ENCODE measurements around the gene C1QTNF1. TPM values are rescaled to one million over a fixed set of nuclear protein-coding genes. Genes with fewer than 3 reads are reported as not detected.

C1QTNF1 gene
- total RNA-seq, 2 donors from 2014 or later, result 10.4 to 12.1 TPM

DNA sequence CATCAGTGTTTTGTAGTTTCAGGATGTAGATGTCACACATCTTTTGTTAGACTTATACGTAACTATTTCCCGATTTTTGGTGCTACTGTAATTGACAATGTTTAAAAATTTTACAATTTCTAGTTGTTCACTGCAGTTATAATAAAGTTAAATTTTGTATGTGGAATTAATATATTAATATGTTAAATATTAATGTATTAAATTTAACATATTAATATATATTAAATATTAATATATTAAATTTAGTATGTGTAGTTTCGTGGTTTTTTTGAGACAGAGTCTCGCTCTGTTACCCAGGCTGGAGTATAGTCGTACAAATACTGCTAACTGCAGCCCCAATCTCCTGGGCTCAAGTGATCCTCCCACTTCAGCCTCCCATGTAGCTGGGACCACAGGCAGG, 38.6 kb upstream of the C1QTNF1 start:
- Histone ChIP-seq H3K27ac (peak overlapping the region; percentile 59), H3K9ac (ENCODE audit: low read depth in 2 of 2, low read length in 2 of 2) (no peak overlapping the region), H3K4me1 (no peaks in the 10 kb centered on the region), H3K36me3 (no peaks in the 10 kb centered on the region), H3K9me3 (no peaks in the 10 kb centered on the region), H3K4me3 (no peak overlapping the region), H3K27me3 (no peaks in the 10 kb centered on the region)
- TF ChIP-seq, protein P1, sequence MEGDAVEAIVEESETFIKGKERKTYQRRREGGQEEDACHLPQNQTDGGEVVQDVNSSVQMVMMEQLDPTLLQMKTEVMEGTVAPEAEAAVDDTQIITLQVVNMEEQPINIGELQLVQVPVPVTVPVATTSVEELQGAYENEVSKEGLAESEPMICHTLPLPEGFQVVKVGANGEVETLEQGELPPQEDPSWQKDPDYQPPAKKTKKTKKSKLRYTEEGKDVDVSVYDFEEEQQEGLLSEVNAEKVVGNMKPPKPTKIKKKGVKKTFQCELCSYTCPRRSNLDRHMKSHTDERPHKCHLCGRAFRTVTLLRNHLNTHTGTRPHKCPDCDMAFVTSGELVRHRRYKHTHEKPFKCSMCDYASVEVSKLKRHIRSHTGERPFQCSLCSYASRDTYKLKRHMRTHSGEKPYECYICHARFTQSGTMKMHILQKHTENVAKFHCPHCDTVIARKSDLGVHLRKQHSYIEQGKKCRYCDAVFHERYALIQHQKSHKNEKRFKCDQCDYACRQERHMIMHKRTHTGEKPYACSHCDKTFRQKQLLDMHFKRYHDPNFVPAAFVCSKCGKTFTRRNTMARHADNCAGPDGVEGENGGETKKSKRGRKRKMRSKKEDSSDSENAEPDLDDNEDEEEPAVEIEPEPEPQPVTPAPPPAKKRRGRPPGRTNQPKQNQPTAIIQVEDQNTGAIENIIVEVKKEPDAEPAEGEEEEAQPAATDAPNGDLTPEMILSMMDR (IDR thresholded peaks at IDR 0.05), result no peak
- no peak for DNase-seq
- intact Hi-C loops (cut with DNase I), result no loop called here

DNA sequence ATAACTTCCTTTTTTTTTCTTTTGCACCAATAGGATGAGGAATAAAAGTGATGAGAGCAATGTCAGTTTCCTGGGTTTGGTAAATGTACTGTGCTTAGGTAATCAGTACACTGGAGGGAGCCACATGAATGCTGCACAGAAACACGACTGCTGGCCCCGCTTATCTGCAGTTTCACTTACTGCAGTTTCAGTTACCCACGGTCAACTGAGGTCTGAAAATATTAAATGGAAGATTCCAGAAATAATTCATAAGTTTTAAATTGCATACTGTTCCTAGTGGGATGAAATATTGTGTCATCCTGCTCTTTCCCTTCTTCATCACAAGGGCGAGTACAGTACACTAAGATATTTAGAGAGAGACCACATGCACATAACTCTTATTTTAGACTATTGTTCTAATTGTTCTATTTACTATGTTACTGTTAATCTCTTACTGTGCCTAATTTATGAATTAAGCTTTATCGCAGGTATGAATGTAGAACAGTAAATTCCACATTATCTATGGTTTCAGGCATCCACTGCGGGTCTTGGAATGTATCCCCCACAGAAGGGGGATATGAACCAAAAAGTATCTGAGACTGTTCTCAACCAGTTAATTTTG, 37.8 kb upstream of the C1QTNF1 start:
- peak overlapping the region; percentile 59 for H3K27ac ChIP-seq
- intact Hi-C loops (cut with DNase I), result no loop called here
- no peaks in the 10 kb centered on the region for H3K4me1 ChIP-seq
- peak; percentile 53 for DNase-seq
- peak overlapping the region in 1 of 2 donors; percentile 73 for H3K9ac ChIP-seq (ENCODE audit: low read depth in 2 of 2, low read length in 2 of 2)
- no peaks in the 10 kb centered on the region for H3K27me3 ChIP-seq
- H3K36me3 ChIP-seq, result peaks cover under 1% of the 10 kb centered on the region
- TF ChIP-seq, protein P1 (IDR thresholded peaks at IDR 0.05), result no peak
- no peaks in the 10 kb centered on the region for H3K9me3 ChIP-seq
- no peak overlapping the region for H3K4me3 ChIP-seq

DNA sequence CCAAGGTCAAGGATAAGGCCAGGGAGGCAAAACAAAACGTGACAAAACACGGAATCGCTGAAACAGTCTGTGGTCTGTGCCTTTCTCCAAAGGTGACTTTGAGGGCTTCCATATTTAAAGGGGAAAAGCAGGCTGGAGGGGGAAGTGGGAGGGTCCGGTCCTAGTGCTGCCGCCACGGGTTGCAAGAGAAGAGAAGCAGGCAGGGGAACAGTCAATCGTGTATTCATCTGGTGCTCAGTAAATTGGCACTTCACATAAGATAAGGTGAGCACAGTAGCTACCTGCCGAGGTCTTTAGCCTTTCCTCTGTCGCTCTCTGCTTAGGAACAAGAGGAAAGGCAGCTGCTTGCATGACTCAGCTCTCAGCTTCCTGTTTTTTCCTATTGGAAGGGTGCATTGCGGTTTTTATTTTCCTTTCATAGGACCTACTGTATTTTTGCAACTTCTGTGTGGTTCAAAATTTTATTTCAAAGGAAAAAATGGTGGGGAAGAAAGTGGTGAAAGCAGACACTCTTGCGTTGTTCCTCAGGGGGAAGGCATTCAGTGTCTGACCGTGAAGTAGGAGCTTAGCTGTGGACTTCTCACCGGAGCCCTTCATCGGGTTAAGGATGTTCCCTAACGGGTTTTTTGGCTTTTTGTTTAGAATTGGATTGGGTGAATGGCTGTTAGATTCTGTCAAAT, 37.2 kb upstream of the C1QTNF1 start:
- peaks cover 7% of the 10 kb centered on the region for H3K36me3 ChIP-seq
- peak overlapping the region; percentile 59 for H3K27ac ChIP-seq
- H3K9me3 ChIP-seq, result no peaks in the 10 kb centered on the region
- H3K4me3 ChIP-seq, result no peak overlapping the region
- H3K27me3 ChIP-seq, result no peaks in the 10 kb centered on the region
- TF ChIP-seq, protein P1 (IDR thresholded peaks at IDR 0.05), result no peak
- no peaks in the 10 kb centered on the region for H3K4me1 ChIP-seq
- intact Hi-C loops (cut with DNase I), result no loop called here
- peak; percentile 58 for DNase-seq
- H3K9ac ChIP-seq (ENCODE audit: low read depth in 2 of 2, low read length in 2 of 2), result peak overlapping the region in 1 of 2 donors; percentile 73

DNA sequence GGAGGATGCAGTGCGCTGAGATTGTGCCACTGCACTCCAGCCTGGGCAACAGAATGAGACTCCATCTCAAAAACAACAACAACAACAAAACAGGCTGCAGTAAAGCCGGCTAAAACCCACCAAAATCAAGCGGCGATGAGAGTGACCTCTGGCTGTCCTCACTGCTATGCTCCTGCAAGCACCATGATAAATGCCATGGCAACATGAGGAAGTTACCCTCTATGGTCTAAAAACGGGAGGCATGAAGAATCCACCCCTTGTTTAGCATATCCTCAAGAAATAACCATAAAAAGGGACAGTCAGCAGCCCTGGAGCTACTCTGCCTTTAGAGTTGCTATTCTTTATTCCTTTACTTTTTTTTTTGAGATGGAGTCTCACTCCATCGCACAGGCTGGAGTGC, 35.8 kb upstream of the C1QTNF1 start:
- H3K4me3 ChIP-seq, result no peak overlapping the region
- peaks cover 8% of the 10 kb centered on the region for H3K36me3 ChIP-seq
- H3K27ac ChIP-seq, result no peak overlapping the region
- no peaks in the 10 kb centered on the region for H3K4me1 ChIP-seq
- TF ChIP-seq, protein P1 (IDR thresholded peaks at IDR 0.05), result no peak
- no peaks in the 10 kb centered on the region for H3K9me3 ChIP-seq
- intact Hi-C loops (cut with DNase I), result no loop called here
- no peak for DNase-seq
- no peaks in the 10 kb centered on the region for H3K27me3 ChIP-seq
- no peak overlapping the region for H3K9ac ChIP-seq (ENCODE audit: low read depth in 2 of 2, low read length in 2 of 2)

DNA sequence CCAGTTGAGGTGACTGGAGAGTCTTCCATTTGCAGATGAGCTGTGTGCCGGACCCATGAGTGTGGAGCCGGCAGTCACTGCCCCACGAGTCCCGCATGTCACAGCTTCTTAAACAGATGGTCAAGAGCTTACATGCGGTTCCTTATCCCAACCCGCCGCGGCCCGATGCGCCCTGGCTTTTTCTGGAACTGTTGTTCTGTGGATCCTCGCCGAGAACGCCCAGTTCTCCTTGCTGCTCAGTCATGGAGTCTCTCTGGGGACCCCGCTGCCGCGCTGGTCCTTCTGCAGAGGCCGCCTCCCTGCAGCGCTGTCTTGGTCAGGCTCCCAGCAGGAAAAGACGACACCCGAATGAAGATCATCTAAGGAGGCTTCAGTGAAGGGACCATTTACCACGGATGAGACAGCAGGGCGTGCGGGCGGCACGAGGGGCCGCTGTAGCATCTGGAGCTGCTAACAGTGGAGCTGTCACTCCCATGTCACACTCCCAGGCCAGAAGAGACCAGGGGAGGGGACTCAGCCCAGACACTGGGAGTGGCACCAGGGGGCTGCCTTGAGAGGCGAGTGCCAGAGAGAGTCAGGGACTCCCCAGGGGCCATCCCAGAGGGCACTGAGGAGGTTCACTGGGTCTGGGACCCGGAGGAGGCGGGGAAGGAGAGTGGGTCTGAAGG, 33.5 kb upstream of the C1QTNF1 start:
- H3K27me3 ChIP-seq, result no peaks in the 10 kb centered on the region
- H3K4me3 ChIP-seq, result no peak overlapping the region
- no peak overlapping the region for H3K9ac ChIP-seq (ENCODE audit: low read depth in 2 of 2, low read length in 2 of 2)
- peaks cover 8% of the 10 kb centered on the region for H3K36me3 ChIP-seq
- TF ChIP-seq, protein P1 (IDR thresholded peaks at IDR 0.05), result no peak
- intact Hi-C loops (cut with DNase I), result no loop called here
- no peak overlapping the region for H3K27ac ChIP-seq
- H3K4me1 ChIP-seq, result peaks cover 3% of the 10 kb centered on the region
- DNase-seq, result no peak
- H3K9me3 ChIP-seq, result no peaks in the 10 kb centered on the region
